HG03025 (cell line): ENCODE data around the gene ZCWPW1.
"Not testable (repeated sequence)": the region's sequence is repeated elsewhere in the genome, so short reads cannot be mapped to it uniquely, and the experiment has no call there.

Experiments used
- ATAC-seq: cut with Tn5 transposase; IDR thresholded peaks from one replicate; pipeline ENCODE4 v1.9.1; 2021; ENCODE audit warnings: mild to moderate bottlenecking, moderate library complexity; ENCODE audit not compliant: unreplicated experiment, low FRiP score

Gene ZCWPW1

DNA sequence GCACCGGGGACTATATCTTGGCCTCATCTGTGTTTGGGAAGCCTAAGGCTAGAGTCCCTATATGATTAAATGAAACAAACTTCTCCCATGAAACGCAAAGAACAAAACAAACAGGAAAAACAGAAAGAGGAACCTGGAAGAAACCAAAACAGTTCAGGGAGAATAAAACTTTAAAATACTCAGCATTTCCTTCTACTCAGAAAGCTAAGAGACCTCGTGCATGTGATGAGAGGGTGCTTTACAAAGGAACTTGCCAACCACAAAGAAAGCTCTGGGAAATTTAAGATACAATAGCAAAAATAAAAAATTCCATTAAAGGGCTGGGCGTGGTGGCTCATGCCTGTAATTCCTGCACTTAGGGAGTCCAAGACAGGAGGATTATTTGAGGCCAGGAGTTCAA lies 48.3 kb downstream of the ZCWPW1 start:
- no peak for ATAC-seq

DNA sequence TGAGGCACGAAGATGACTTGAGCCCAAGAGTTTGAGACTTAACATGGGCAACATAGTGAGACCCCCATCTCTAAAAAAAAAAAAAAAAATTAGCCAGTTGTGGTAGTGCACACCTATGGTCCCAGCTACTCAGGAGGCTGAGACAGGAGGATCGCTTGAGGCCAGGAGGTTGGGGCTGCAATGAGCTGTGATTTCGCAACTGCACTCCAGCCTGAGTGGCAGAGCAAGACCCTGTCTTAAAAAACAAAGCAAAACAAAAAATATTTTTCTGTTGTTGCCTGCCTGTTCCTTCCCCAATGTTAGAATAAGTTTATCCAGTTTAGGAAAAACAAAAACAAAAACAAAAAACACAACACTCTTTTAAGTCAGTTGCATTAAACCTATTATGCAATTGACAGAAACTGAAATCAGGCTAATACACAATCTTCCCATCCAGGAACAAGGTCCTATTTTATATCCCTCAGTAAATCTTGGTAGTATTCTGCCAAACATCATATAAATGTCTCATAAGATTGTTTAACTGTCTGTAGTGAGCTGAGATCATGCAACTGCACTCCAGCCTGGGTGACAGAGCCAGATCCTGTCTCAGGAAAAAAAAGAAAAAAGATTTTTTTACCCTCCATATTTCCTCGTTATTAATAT lies 50.3 kb downstream of the ZCWPW1 start:
- no peak for ATAC-seq

GRCh38 chr7:100376066-100376465 lies 52.4 kb downstream of the ZCWPW1 start:
- no peak for ATAC-seq

GRCh38 chr7:100374601-100375000 lies 53.9 kb downstream of the ZCWPW1 start:
- no peak for ATAC-seq

GRCh38 chr7:100373870-100374598 lies 54.5 kb downstream of the ZCWPW1 start:
- ATAC-seq = not testable (repeated sequence)

DNA sequence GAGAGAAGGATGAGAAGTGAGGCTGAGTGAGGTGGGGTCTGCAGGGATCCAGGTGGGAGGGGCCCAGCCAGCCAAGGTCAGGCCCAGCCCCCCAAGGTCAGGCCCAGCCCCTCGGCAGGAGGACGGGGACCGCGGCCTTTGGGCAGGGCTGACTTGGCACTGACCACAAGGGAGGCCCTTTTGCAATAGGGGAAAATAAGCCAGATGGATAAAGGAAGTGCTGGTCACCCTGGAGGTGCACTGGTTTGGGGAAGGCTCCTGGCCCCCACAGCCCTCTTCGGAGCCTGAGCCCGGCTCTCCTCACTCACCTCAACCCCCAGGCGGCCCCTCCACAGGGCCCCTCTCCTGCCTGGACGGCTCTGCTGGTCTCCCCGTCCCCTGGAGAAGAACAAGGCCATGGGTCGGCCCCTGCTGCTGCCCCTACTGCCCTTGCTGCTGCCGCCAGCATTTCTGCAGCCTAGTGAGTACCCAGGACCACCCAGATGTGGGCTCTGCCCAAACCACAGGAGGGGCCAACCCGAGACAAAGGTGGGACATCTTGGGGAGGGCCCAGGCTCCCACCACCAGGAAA lies 55.2 kb downstream of the ZCWPW1 start, which contains the start of gene PILRA:
TSS of gene PILRA (plus strand) at position 227 of the 571 bp plus-strand sequence. CDS start at position 397, 170 bp downstream.
- no peak for ATAC-seq

DNA sequence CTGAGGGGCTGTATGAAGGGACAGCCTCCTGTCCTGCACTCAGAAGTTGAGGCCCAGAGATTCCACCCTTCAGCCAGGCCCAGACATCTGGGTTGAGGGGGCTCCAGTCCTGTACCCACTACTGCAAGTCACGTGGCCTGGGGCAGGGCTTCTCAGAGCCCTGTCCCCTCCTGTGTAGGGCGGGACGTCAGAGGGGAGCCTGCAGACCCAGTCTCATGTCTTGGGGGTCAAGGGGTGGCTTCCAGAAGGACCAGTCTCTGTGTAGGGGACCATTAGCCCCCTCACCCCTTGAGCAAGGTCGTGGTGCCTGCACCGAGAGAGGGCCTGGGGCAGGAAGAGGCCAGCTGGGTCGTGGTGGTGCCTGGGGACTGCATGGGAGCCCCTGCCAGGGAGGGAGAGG lies 55.8 kb downstream of the ZCWPW1 start:
- ATAC-seq = no peak

DNA sequence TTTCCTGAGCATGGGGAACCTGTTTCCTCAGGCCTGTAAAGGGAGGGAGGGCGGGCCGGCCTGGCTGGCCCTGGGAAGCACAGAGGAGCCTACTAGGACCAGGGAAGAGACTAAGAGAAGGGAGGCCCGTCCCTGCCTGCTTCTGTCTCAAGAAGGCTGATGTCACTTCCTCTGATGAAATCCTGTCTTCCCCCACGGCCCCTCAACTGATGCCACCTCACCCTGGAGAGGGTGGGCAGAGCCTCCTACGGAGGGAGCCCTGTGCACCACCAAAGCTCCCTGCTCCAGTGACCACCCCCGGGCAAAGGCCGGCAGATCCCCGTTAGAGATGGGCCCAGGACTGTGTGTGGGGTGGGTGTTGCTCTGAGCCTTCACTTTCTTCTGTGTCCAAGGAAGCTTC lies 56.2 kb downstream of the ZCWPW1 start:
- ATAC-seq = no peak

GRCh38 chr7:100371561-100372171 lies 56.8 kb downstream of the ZCWPW1 start:
- no peak for ATAC-seq

GRCh38 chr7:100370746-100371145 lies 57.8 kb downstream of the ZCWPW1 start:
- ATAC-seq = no peak

GRCh38 chr7:100370303-100370702 lies 58.2 kb downstream of the ZCWPW1 start:
- ATAC-seq = no peak

DNA sequence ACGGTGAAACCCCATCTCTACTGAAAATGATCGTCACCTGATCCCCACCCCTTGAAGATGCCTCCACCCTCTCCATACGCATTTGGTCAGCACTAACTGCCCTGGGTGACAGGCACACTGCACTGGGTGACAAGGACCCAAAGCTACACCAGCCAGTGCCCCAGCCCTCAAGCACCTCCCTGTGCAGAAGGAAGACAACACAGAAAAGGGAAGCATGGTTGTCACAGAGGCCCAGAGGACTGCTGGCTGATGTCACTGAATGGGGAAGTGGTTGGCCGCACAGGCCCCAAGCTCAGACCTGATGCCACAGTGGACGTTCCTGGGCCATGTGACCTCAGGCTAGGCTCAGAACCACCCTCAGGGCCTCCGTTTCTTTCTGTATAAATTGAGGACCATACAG lies 59.4 kb downstream of the ZCWPW1 start:
- peak; percentile 40 for ATAC-seq

- ATAC-seq = no peak
These were observed 60.6 kb downstream of the ZCWPW1 start for GRCh38 chr7:100367676-100368613.

- ATAC-seq = no peak
These were observed 61.3 kb downstream of the ZCWPW1 start for GRCh38 chr7:100367251-100367620.

DNA sequence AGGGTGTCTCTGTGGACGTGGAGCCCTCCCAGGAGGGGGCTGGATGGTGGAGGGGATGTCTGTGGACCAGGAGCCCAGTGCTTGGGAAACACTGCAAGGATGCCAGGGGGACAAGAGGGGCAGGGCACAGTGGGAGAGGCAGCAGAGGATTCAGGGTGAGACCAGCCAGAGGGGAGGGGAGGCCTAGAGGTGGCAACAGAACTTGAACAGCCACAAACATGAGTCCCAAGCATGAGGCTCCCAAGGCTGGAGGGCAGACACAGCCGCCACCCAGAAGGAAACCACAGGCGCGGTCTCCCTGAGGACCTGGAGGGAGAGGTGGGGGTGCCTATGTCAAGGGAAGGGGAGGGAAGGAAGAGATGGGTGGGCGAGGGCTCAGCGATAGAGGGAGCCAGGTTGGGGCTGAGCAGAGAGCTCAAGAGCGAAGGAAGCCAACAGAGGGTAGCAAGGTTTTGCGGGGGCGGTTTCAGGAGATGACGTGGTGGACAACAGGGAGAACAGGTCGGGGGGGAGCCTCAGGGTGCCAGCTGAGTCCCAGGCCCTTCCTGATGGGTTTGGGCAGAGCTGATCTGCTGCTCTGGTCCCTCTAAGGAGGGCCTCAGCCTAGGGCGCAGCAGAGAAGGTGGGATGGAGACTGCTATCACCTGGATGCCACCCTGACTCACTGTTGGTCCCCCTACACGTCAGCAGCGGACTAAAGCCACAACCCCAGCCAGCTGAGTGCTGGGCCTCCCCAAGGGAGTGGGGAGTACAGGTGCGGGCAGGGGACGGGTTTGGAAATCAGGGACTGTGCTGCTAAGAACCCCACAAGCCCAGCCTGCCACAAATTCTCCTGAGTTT lies 61.9 kb downstream of the ZCWPW1 start:
- ATAC-seq = no peak

- ATAC-seq = not testable (repeated sequence)
These were observed 62.5 kb downstream of the ZCWPW1 start for GRCh38 chr7:100365998-100366367.

- no peak for ATAC-seq
These were observed 64.0 kb downstream of the ZCWPW1 start for GRCh38 chr7:100364480-100364879.

DNA sequence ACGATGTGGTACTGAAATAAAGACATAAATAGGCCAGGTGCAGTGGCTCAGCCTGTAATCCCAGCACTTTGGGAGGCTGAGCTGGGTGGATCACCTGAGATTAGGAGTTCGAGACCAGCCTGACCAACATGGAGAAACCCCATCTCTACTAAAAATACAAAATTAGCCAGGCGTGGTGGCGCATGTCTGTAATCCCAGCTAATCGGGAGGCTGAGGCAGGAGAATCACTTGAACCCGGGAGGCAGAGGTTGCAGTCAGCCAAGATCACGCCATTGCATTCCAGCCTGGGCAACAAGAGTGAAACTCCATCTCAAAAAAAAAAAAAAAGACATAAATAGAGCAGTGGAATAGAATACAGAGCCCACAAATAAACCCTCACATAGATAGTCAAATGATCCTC lies 64.7 kb downstream of the ZCWPW1 start:
- not testable (repeated sequence) for ATAC-seq

GRCh38 chr7:100363098-100363497 lies 65.4 kb downstream of the ZCWPW1 start:
- no peak for ATAC-seq
